HG02763 (cell line): ENCODE measurements around the gene OSBPL9.
"Not testable (repeated sequence)": the region's sequence is repeated elsewhere in the genome, so short reads cannot be mapped to it uniquely, and the experiment has no call there.

Experiments used
- ATAC-seq: cut with Tn5 transposase; IDR thresholded peaks from one replicate; pipeline ENCODE4 v1.9.1; 2021; ENCODE audit warnings: mild to moderate bottlenecking, moderate library complexity; ENCODE audit not compliant: unreplicated experiment

Gene OSBPL9

GRCh38 chr1:51607681-51608095 is 9.2 kb upstream of the OSBPL9 start:
- ATAC-seq: no peak

- not testable (repeated sequence) for ATAC-seq
These were observed 6.8 kb upstream of the OSBPL9 start for GRCh38 chr1:51610104-51610503.

GRCh38 chr1:51610637-51611036 is 6.3 kb upstream of the OSBPL9 start:
- no peak for ATAC-seq

- no peak for ATAC-seq
These were observed 4.4 kb upstream of the OSBPL9 start for GRCh38 chr1:51612447-51612961.

GRCh38 chr1:51615780-51616291 is 1.1 kb upstream of the OSBPL9 start:
- no peak for ATAC-seq

- no peak for ATAC-seq
These were observed 402 bp upstream of the OSBPL9 start for GRCh38 chr1:51616490-51616889.

GRCh38 chr1:51618715-51619114 is 1.8 kb downstream of the OSBPL9 start:
- ATAC-seq: no peak

GRCh38 chr1:51620470-51620869 is 3.6 kb downstream of the OSBPL9 start:
- ATAC-seq: no peak

GRCh38 chr1:51621161-51621560 is 4.3 kb downstream of the OSBPL9 start:
- ATAC-seq: no peak

- no peak for ATAC-seq
These were observed 5.1 kb downstream of the OSBPL9 start for GRCh38 chr1:51621841-51622454.

GRCh38 chr1:51622455-51622913 is 5.6 kb downstream of the OSBPL9 start:
- ATAC-seq: no peak

- no peak for ATAC-seq
These were observed 6.1 kb downstream of the OSBPL9 start for GRCh38 chr1:51623025-51623424.

GRCh38 chr1:51623450-51623849 is 6.6 kb downstream of the OSBPL9 start:
- no peak for ATAC-seq

GRCh38 chr1:51624855-51625254 is 8.0 kb downstream of the OSBPL9 start:
- no peak for ATAC-seq

GRCh38 chr1:51627672-51628071 is 10.8 kb downstream of the OSBPL9 start:
- no peak for ATAC-seq

- ATAC-seq: no peak
These were observed 12.1 kb downstream of the OSBPL9 start for GRCh38 chr1:51628715-51629590.

GRCh38 chr1:51629918-51630317 is 13.0 kb downstream of the OSBPL9 start:
- ATAC-seq: no peak

- ATAC-seq: no peak
These were observed 13.5 kb downstream of the OSBPL9 start for GRCh38 chr1:51630393-51630792.

GRCh38 chr1:51630922-51631321 is 14.0 kb downstream of the OSBPL9 start:
- ATAC-seq: no peak

GRCh38 chr1:51631747-51632146 is 14.9 kb downstream of the OSBPL9 start:
- no peak for ATAC-seq

GRCh38 chr1:51634618-51635017 is 17.7 kb downstream of the OSBPL9 start:
- no peak for ATAC-seq

GRCh38 chr1:51635615-51636014 is 18.7 kb downstream of the OSBPL9 start:
- no peak for ATAC-seq
